ENCODE data around the gene MAMDC4.

DNA sequence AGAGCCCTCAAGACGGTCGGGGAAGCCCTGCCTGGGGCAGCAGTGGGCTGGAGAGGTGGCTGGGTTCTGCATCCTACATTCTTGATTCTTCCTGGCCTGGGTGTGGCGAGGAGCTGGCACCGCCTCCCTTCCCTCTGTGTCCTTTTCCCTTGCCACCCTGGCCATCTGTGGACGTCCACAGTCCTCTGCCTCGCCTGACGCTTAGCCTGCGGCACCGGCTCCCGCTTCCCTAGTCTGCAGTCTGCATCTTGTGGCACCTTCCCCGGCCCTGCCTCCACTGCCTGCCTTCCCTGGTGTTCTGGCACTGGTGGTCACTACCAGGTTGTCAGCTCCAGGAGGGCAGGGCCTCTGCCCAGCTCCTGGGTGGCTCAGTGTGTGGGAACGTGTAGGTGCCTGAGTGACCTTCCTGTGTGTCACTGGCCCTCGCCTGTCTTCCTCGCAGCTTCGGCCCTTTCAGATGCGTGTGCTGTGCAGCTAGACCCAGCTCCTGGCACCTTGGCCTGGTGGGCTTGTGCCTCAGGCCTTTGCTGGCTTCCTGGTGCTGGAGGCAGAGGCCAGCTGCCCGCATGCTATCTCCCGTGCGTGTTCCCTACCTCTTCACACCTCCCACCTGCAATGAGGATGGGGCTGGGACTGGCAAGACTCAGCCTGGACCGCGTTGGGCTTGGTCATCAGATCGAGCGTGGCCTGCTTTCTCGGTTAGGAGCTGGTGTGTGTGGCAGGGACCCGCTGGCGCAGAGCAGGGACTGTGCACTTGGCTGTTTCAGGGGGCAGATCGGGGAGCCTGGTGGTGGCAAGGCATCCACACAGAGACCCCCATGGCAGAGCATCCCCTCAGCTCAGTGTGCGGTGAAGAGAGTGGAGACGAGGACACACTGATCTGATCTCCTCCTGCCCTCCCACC is 55.1 kb downstream of the MAMDC4 start:
- TF ChIP-seq CTCF (IDR thresholded peaks at IDR 0.05) (no peak), REST (IDR thresholded peaks at IDR 0.05; ENCODE audit: insufficient read depth in 1 of 2, low read depth in 2 of 2, low read length in 1 of 2) (no peak), POLR2AphosphoS5 (IDR thresholded peaks at IDR 0.05; ENCODE audit: low read depth, low read length) (no peak), SIN3A (IDR thresholded peaks at IDR 0.05; ENCODE audit: borderline replicate concordance, insufficient read depth, low read depth, low read length) (no peak), TCF7L2 (IDR thresholded peaks at IDR 0.05; ENCODE audit: low read depth, low read length) (no peak)
